Naive B cell (primary cell): Measurements from ENCODE around the gene PANX2. TPM values are rescaled to one million over a fixed set of nuclear protein-coding genes. Genes with fewer than 3 reads are reported as not detected.
A peak's percentile ranks its signal among the peaks of the same experiment; 100 is the strongest.
"Not testable (repeated sequence)": the region's sequence is repeated elsewhere in the genome, so short reads cannot be mapped to it uniquely, and the experiment has no call there.

Experiments used
- ATAC-seq, 2 donors: fragments of 150-1000 bp; cut with Tn5 transposase; 2 replicates each; pipeline ENCODE4 v1.10.0; 2021; ENCODE audit warnings: low read depth in 2 of 2, mild to moderate bottlenecking in 2 of 2, moderate library complexity in 2 of 2
- DNase-seq: peaks from one replicate; pipeline ENCODE4 v3.0.0; 2022
- H3K27ac Mint-ChIP-seq, 6 donors: one replicate each; pipeline ENCODE4 v1.8.0; 2020 to 2022; ENCODE audit warnings: mild to moderate bottlenecking in 6 of 6, mixed read lengths in 6 of 6, moderate library complexity in 5 of 6, inconsistent platforms in 2 of 6
- H3K27me3 Mint-ChIP-seq, 3 donors: one replicate each; pipeline ENCODE4 v1.8.0; 2021 to 2022; ENCODE audit warnings: mixed read lengths in 3 of 3, mild to moderate bottlenecking in 1 of 3
- H3K36me3 Mint-ChIP-seq, 2 donors: one replicate each; pipeline ENCODE4 v1.8.0; 2020 to 2022; ENCODE audit warnings: mixed read lengths in 2 of 2, inconsistent platforms in 1 of 2, mild to moderate bottlenecking in 1 of 2
- H3K4me1 Mint-ChIP-seq, 3 donors: one replicate each; pipeline ENCODE4 v1.8.0; 2020 to 2022; ENCODE audit warnings: mixed read lengths in 3 of 3, inconsistent platforms in 1 of 3, mild to moderate bottlenecking in 1 of 3, moderate library complexity in 1 of 3
- H3K4me3 Mint-ChIP-seq, 8 donors: one replicate each; pipeline ENCODE4 v1.8.0; 2020 to 2022; ENCODE audit warnings: mild to moderate bottlenecking in 8 of 8, mixed read lengths in 8 of 8, moderate library complexity in 8 of 8, inconsistent platforms in 2 of 8
- H3K9me3 Mint-ChIP-seq, 7 donors: one replicate each; pipeline ENCODE4 v1.8.0; 2020 to 2022; ENCODE audit warnings: mixed read lengths in 7 of 7, mild to moderate bottlenecking in 5 of 7, inconsistent platforms in 2 of 7, moderate library complexity in 1 of 7
- polyA plus RNA-seq, 6 donors: library from polyadenylated mRNA; unstranded; fragments of 300-500 nt; fragmentation: Illumina TruSeq; gene quantifications; one replicate each; pipeline ENCODE4 v1.2.3, GENCODE V29; 2021; ENCODE audit warnings: low read depth in 6 of 6

The PANX2 gene
- polyA plus RNA-seq, 6 donors from 2014 or later, result 0.08 TPM; not detected in 5

DNA sequence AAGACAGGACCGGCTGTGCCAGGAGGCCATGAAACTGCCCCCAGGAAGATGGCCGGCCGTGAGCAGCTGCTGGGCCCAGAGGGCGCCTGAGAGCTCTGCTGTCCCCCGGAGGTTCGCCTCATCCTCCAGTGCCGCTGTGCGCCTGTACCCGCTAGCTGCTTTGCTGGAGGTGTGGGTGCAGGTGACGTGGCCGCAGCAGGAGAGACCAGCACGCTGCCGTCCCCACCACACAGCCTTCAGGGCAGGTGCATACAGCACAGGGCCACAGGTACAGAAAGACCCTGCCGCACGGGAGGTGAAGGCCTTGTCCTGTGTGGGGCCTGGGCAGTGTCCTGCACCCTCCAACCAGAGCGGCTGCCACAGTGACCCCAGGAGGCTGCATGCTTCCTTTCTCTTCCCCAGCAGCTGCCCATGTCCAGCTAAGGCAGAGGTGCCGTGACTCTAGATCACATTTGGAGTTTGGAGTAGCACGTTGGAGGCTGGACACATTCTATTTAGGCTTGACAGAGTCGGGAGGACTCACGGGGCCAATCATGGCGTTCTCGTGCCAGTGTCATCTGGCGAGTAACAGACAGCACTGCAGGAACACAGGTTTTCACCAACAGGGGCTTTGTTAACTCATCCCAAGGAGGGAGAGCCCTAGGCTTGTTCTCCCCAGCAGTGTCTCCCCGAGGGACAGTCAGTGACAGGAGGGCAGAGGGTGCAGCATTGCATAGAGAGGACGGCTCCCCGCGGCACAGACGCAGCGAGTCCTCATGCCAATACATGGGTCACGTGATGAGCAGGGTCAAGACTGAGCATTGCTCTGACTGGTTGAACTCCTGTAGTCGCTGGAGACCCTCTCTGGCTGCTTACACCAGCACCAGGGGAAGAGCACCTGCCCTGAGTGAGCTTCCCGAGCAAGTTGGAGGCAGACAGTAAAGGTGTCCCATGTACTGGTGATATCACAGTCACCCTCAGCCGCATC lies 18.7 kb upstream of the PANX2 start:
- H3K36me3 Mint-ChIP-seq, result no peaks in the 10 kb centered on the region
- ATAC-seq (no peak), DNase-seq (no peak)
- H3K4me3 Mint-ChIP-seq, result no peak overlapping the region
- no peaks in the 10 kb centered on the region for H3K9me3 Mint-ChIP-seq
- peak overlapping the region in 1 of 6 donors; percentile 9 for H3K27ac Mint-ChIP-seq
- peaks cover 6 to 8% (median 7%) of the 10 kb centered on the region in 3 donors for H3K4me1 Mint-ChIP-seq
- peaks cover 0 to 11% (median 0%) of the 10 kb centered on the region in 3 donors for H3K27me3 Mint-ChIP-seq

DNA sequence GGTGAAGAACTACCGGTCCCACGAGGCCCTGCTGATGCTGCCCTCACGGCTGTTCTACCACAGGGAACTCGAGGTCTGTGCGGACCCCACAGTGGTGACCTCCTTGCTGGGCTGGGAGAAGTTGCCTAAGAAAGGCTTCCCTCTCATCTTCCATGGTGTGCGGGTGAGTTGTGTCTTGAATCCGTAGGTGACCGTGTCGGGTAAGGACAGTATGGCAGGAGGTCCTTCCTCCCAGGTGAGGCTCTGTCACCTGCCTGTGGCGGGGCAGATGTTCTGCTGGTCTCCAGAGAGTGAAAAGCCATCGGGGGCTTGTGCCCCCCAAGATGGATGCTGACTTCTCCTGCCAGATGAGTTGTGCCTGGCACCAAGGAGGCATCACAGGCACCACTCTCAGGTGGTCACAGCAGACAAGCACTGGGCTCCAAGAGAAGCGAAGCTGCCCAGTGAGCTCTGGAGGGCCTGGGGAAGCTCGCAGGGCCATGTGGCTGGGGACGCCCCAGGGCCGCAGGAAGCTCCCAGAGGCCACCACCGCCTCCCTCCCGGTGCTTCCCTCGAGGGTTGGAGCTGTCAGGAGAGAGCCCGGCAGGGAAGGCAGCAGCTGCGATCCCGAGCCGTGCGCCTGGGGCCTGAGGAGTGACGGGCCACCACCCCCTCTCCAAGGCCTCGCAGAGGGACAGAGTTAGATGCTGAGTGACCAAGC lies 17.3 kb upstream of the PANX2 start:
- ATAC-seq (no peak), DNase-seq (no peak)
- Mint-ChIP-seq H3K27ac (peak overlapping the region in 1 of 6 donors; percentile 47), H3K4me1 (peaks cover 6 to 7% (median 7%) of the 10 kb centered on the region in 3 donors), H3K36me3 (no peaks in the 10 kb centered on the region), H3K9me3 (no peaks in the 10 kb centered on the region), H3K4me3 (no peak overlapping the region), H3K27me3 (peaks cover 0 to 11% (median 0%) of the 10 kb centered on the region in 3 donors)

DNA sequence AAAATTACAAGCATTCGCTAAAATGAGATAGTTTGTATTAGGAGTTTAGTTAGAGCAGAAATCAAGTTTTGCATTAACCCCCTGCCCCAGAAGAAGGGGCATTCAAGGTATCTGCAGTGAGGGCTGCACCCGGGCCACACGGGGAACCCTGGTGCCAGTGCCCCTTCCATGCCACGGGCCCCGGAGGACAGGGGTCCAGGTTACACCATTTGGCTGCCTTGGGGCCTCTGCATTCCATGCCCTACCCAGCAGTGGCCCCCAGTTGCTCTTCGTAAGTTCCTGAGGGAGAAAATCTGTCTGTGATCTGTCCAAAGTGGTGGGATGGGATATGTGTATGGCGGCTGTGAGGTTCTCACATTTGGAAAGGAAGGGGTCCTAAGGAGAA lies 16.8 kb upstream of the PANX2 start:
- DNase-seq, result no peak
- no peak for ATAC-seq
- Mint-ChIP-seq H3K4me1 (peaks cover 6 to 7% (median 7%) of the 10 kb centered on the region in 3 donors), H3K27ac (no peak overlapping the region), H3K4me3 (no peak overlapping the region), H3K9me3 (no peaks in the 10 kb centered on the region), H3K36me3 (no peaks in the 10 kb centered on the region), H3K27me3 (peaks cover 0 to 16% (median 0%) of the 10 kb centered on the region in 3 donors)

DNA sequence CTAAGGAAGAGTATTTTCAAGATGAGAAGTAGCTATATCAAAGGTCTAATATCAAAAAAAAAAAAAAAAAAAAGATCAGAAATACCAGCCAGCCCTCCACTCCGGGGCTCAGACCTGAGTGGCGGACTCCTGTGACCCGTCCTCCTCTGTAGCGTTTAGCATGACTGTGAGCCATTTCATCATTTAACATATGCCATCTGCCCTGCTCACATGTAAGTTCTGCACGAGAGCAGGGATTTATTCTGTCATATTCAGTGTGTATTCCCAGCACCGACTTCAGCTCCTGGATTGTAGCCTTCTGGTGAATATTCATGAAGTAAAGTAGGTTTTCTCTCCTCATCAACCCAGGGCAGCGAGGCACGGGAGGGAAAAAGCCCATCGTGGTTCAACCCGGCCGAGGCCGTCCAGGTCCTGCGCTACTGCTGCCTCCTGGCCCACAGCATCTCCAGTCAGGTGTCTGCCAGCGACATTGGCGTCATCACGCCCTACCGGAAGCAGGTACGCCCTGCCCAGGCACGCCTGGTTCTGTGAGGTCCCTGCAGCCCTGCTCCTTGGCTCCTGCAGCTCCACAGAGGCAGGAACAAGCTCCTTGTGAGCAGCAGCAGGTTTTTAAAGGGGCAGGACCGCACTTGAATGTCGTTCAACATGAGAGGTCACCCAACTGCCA lies 12.7 kb upstream of the PANX2 start:
- Mint-ChIP-seq H3K27me3 (peaks cover 7 to 30% (median 21%) of the 10 kb centered on the region in 3 donors), H3K36me3 (no peaks in the 10 kb centered on the region)
- ATAC-seq, result no peak

DNA sequence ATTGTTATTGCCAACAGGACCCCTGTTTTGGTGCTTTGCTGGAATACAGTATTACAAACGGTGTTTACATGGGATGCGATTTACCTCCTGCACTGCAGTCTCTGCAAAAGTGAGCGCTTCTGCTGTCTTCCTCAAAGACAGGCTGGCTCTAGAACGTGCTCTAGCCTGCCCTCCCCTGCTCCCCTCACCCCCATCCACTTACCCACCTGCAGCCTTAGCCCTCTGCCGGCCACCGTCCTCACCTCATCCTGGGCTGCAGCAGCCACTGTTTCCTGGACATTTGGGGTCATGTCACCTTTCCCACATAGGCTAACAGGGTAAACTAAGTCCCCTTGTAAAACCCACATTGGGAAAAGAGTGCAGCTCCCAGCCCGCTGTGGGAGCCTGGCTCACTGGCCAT lies 9.6 kb upstream of the PANX2 start:
- no peaks in the 10 kb centered on the region for H3K4me1 Mint-ChIP-seq
- DNase-seq (no peak), ATAC-seq (no peak)
- peak overlapping the region in 1 of 6 donors; percentile 66 for H3K27ac Mint-ChIP-seq
- H3K4me3 Mint-ChIP-seq, result no peak overlapping the region
- no peaks in the 10 kb centered on the region for H3K9me3 Mint-ChIP-seq
- H3K27me3 Mint-ChIP-seq, result peaks cover 14 to 39% (median 24%) of the 10 kb centered on the region in 3 donors
- H3K36me3 Mint-ChIP-seq, result no peaks in the 10 kb centered on the region

More for the DNA sequence above, 12.7 kb upstream of the PANX2 start:
- no peak overlapping the region for H3K27ac Mint-ChIP-seq
- DNase-seq, result no peak
- no peaks in the 10 kb centered on the region for H3K4me1 Mint-ChIP-seq
- no peak overlapping the region for H3K4me3 Mint-ChIP-seq
- H3K9me3 Mint-ChIP-seq, result no peaks in the 10 kb centered on the region

DNA sequence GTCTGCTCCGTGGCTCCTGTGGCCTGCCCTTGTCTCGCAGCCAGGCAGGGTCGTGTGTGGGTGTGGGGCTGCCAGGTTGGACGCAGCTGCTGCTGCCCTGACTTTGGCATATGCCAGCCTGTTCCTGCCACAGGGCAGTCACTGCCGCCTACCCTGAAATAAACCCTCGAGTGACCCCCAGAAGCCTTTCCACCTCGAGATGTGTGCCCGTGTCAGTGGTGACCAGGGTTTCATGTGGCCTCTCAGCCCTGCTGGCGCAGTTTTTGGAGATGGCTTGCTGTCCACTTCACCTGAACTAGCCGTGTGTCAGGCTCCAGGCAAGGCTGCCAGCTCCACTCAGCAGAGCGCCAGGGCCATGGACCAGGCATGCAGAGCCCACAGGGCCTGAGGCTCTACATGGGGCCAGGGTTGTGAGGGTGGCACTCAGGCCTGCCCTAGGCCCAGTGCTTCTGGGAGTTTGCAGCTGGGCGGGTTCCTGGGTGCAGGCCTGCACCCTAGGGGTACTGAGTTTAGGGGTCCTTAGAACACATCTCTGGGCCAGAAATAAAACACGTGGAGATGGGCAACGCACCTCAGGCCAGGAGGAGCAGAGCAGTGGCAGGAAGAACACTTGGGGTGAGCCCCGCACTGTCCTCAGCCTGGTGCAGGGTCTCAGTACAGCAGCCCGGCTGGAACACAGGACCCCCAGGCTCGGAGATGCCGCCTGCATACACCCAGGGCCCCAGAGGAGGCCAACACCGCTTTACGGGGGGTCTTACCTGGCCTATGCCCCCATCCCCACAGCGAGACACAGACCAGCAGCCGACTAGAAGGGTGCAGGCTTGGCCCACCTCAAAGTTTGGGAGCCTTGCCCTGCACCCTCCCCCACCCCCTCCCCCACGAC lies 8.8 kb upstream of the PANX2 start:
- no peak overlapping the region for H3K27ac Mint-ChIP-seq
- no peaks in the 10 kb centered on the region for H3K4me1 Mint-ChIP-seq
- DNase-seq, result no peak
- H3K36me3 Mint-ChIP-seq, result no peaks in the 10 kb centered on the region
- no peaks in the 10 kb centered on the region for H3K9me3 Mint-ChIP-seq
- H3K4me3 Mint-ChIP-seq, result no peak overlapping the region
- peaks cover 14 to 39% (median 24%) of the 10 kb centered on the region in 3 donors for H3K27me3 Mint-ChIP-seq
- no peak for ATAC-seq

DNA sequence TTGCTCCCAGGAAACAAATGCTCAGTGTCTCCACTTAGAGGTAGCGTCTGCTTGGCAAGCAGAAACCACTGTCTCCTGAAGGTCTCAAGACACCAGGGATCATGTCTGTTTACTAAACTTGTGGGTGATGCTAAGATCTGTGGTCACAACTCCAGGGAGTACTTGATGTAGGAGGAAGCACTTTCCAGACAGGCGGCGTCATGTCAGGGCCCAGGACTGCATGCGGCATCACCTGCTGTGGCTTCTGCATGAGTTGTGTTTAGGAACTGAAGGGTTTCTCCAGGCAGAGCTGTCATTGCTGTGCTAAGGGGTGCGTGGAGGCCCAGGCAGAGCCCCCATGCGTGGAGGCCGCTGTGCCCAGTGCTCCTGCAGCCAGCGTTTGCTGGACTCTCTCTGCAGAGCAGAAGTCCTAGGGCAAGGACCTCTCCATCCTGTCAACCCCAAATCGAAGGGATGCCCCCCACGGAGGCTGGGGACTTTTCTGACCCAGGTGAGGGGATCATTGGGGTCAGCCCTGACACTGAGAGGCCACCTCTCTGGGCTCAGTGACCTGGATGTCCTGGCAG lies 8.1 kb upstream of the PANX2 start:
- peaks cover 14 to 40% (median 25%) of the 10 kb centered on the region in 3 donors for H3K27me3 Mint-ChIP-seq
- H3K4me3 Mint-ChIP-seq, result no peak overlapping the region
- H3K27ac Mint-ChIP-seq, result peak overlapping the region in 1 of 6 donors; percentile 67
- no peaks in the 10 kb centered on the region for H3K36me3 Mint-ChIP-seq
- no peak for ATAC-seq
- H3K9me3 Mint-ChIP-seq, result no peaks in the 10 kb centered on the region
- H3K4me1 Mint-ChIP-seq, result no peaks in the 10 kb centered on the region
- DNase-seq, result no peak

DNA sequence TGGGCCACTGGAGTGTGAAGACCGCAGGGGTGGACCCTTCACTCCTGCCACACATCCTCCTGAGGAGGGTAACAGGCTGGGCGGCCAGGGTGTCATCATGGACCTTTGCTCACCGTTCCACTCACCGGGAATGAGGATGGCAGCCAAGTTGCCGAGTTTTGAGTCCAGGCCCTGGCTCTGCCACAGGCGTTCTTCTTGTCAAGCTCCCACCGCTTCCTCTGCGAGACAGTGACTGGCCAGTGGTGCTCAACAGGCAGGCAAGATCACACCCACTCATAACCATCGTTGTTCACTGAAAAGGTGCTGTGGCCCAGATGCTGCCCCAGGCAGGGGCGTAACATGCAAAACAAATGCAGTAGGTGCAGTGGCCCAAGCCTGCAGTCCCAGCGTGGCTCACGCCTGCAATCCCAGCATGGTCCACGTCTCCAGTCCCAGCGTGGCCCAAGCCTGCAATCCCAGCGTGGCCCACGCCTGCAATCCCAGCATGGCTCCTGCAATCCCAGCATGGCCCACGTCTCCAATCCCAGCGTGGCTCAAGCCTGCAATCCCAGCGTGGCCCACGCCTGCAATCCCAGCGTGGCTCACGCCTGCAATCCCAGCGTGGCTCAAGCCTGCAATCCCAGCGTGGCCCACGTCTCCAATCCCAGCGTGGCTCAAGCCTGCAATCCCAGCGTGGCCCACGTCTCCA lies 5.0 kb upstream of the PANX2 start:
- no peaks in the 10 kb centered on the region for H3K9me3 Mint-ChIP-seq
- peaks cover 22 to 50% (median 46%) of the 10 kb centered on the region in 3 donors for H3K27me3 Mint-ChIP-seq
- DNase-seq (no peak), ATAC-seq (no peak)
- no peaks in the 10 kb centered on the region for H3K36me3 Mint-ChIP-seq
- H3K4me1 Mint-ChIP-seq, result peaks cover 7 to 14% (median 10%) of the 10 kb centered on the region in 3 donors
- no peak overlapping the region for H3K4me3 Mint-ChIP-seq
- H3K27ac Mint-ChIP-seq, result no peak overlapping the region

DNA sequence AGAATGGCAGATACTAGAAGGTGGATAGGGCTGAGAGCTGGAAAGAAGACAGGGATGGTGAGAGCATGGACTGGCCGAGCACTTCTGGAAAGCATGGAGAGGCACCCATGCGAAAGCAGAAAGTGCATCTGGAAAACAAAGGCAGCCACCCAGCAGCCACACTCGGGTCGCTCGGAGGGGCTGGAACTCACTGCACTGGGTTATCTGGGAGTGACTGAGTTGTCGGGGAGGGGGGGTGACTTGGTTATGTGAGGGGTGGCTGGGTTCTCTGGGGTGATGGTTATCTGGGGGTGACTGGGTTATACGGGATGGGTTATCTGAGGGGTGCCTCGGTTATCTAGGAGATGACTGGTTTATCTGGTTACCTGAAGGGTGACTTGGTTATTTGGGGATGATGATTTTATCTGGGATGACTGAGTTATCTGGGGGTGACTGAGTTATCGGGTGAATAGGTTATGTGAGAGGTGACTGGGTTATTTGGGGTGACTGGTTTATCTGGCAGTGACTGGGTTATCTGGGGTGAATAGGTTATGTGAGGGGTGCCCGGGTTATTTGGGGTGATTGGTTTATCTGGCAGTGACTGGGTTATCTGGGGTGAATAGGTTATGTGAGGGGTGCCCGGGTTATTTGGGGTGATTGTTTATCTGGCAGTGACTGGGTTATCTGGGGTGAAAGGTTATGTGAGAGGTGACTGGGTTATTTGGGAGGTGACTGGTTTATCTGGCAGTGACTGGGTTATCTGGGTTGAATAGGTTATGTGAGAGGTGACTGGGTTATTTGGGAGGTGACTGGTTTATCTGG lies 2.6 kb upstream of the PANX2 start:
- no peak for DNase-seq
- no peaks in the 10 kb centered on the region for H3K36me3 Mint-ChIP-seq
- ATAC-seq, result no peak
- peaks cover 20 to 22% (median 22%) of the 10 kb centered on the region in 3 donors for H3K4me1 Mint-ChIP-seq
- H3K27ac Mint-ChIP-seq, result peak overlapping the region in 2 of 6 donors; percentile 42 to 54
- H3K27me3 Mint-ChIP-seq, result peaks cover 20 to 49% (median 33%) of the 10 kb centered on the region in 3 donors
- H3K4me3 Mint-ChIP-seq, result peak overlapping the region in 5 of 8 donors; percentile 15 to 84 (median 79)
- no peaks in the 10 kb centered on the region for H3K9me3 Mint-ChIP-seq

DNA sequence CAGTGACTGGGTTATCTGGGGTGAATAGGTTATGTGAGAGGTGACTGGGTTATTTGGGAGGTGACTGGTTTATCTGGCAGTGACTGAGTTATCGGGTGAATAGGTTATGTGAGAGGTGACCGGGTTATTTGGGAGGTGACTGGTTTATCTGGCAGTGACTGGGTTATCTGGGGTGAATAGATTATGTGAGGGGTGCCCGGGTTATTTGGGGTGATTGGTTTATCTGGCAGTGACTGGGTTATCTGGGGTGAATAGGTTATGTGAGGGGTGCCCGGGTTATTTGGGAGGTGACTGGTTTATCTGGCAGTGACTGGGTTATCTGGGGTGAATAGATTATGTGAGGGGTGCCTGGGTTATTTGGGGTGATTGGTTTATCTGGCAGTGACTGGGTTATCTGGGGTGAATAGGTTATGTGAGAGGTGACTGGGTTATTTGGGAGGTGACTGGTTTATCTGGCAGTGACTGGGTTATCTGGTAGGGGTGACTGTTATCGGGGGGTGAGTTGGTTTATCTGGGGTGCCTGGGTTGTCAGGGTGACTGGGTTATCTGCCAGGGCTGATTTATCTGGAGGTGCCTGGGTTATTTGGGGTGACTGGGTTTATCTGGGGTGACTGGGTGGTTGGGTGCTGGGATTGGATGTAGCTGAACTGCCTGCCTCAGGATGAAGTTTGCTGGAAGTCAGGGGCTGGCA lies 1.9 kb upstream of the PANX2 start:
- Mint-ChIP-seq H3K4me1 (peaks cover 25 to 29% (median 26%) of the 10 kb centered on the region in 3 donors), H3K4me3 (peak overlapping the region; percentile 62 to 86 (median 77)), H3K27ac (peak overlapping the region in 3 of 6 donors; percentile 34 to 96 (median 72)), H3K27me3 (peaks cover 18 to 51% (median 31%) of the 10 kb centered on the region in 3 donors)
- ATAC-seq, H3K36me3 Mint-ChIP-seq, DNase-seq, H3K9me3 Mint-ChIP-seq: not testable (repeated sequence)
